A549 (cell line): ENCODE data around the gene RASL10B.

Source experiments
- BHLHE40 ChIP-seq: IDR thresholded peaks from 2 replicates; pipeline ENCODE4 v1.6.1; 2012; ENCODE audit warnings: low read depth, low read length, inconsistent platforms
- CTCF ChIP-seq: fragments of >200 bp; sonication (Bioruptor Twin); formaldehyde crosslinking; IDR thresholded peaks from 3 replicates; pipeline ENCODE4 v1.5.1; 2016
- MAX ChIP-seq: IDR thresholded peaks from 2 replicates; pipeline ENCODE4 v1.6.1; 2012

GRCh38 chr17:35790841-35791240 is 59.4 kb downstream of the RASL10B start:
- no peak for TF ChIP-seq CTCF
- no peak for TF ChIP-seq MAX
- TF ChIP-seq BHLHE40, result no peak
